Suprapubic skin (tissue), 4 donors: ENCODE measurements around the gene ACKR3. TPM values are rescaled to one million over a fixed set of nuclear protein-coding genes. Genes with fewer than 3 reads are reported as not detected.

ENCODE experiments used
- DNase-seq, 2 donors: peaks; one replicate each; pipeline ENCODE4 v3.0.0-alpha.2; 2019; ENCODE audit warnings: low spot score in 2 of 2
- H3K27ac ChIP-seq: fragments of 200-600 bp; sonication (generic); one replicate; pipeline ENCODE4 v1.5.1; 2019
- H3K27me3 ChIP-seq: fragments of 200-600 bp; sonication (generic); one replicate; pipeline ENCODE4 v1.5.1; 2019
- H3K36me3 ChIP-seq: fragments of 200-600 bp; sonication (generic); one replicate; pipeline ENCODE4 v1.5.1; 2019
- H3K4me1 ChIP-seq: fragments of 200-600 bp; sonication (generic); one replicate; pipeline ENCODE4 v1.5.1; 2019
- H3K4me3 ChIP-seq: fragments of 200-600 bp; sonication (generic); one replicate; pipeline ENCODE4 v1.5.1; 2019; ENCODE audit warnings: mild to moderate bottlenecking
- H3K9me3 ChIP-seq: fragments of 200-600 bp; sonication (generic); one replicate; pipeline ENCODE4 v1.5.1; 2019
- EP300 ChIP-seq: sonication (generic); formaldehyde crosslinking; IDR thresholded peaks from one replicate; pipeline ENCODE4 v1.6.1; 2017; ENCODE audit warnings: antibody characterized with exemption
- POLR2A ChIP-seq, 2 donors: fragments of 450-650 bp; IDR thresholded peaks; one replicate each; pipeline ENCODE4 v1.6.1; 2017; ENCODE audit warnings: antibody characterized with exemption in 2 of 2, mild to moderate bottlenecking in 2 of 2, moderate library complexity in 2 of 2
- POLR2AphosphoS5 ChIP-seq, 3 donors: sonication (generic); formaldehyde crosslinking; IDR thresholded peaks; one replicate each; pipeline ENCODE4 v1.6.1; 2017; ENCODE audit warnings: antibody characterized with exemption in 3 of 3
- WGBS: methylation state at CpG from one replicate; pipeline ENCODE4 v1.1.5; 2018; 5-methylcytosine and 5-hydroxymethylcytosine counted together
- total RNA-seq, 4 donors: library from RNA; depleted of rRNA; stranded (reverse); fragments of >200 nt; gene quantifications; one replicate each; pipeline ENCODE4 v1.1.0, GENCODE V29; 2016
- TF ChIP-seq, protein P1 (sequence below), 2 donors: fragments of 200-600 bp in 1 of 2; fragments of 450-650 bp in 1 of 2; sonication (generic) in 1 of 2; IDR thresholded peaks; one replicate each; pipeline ENCODE4 v1.5.1; 2016 to 2019; ENCODE audit warnings: antibody characterized with exemption in 2 of 2, mild to moderate bottlenecking in 1 of 2, moderate library complexity in 1 of 2

The ACKR3 gene
- total RNA-seq, 4 donors from 2014 or later = 15.8 to 51.5 (median 34.9) TPM

GRCh38 chr2:236535024-236535423 is 34.6 kb upstream of the ACKR3 start:
- WGBS = 51% methylated on average over 5 of the region's 5 CpGs
- no peaks in the 10 kb centered on the region for H3K27me3 ChIP-seq
- H3K4me1 ChIP-seq = no peaks in the 10 kb centered on the region
- no peak for DNase-seq
- H3K36me3 ChIP-seq = no peaks in the 10 kb centered on the region
- H3K27ac ChIP-seq = no peak overlapping the region
- no peaks in the 10 kb centered on the region for H3K9me3 ChIP-seq
- TF ChIP-seq, protein P1, sequence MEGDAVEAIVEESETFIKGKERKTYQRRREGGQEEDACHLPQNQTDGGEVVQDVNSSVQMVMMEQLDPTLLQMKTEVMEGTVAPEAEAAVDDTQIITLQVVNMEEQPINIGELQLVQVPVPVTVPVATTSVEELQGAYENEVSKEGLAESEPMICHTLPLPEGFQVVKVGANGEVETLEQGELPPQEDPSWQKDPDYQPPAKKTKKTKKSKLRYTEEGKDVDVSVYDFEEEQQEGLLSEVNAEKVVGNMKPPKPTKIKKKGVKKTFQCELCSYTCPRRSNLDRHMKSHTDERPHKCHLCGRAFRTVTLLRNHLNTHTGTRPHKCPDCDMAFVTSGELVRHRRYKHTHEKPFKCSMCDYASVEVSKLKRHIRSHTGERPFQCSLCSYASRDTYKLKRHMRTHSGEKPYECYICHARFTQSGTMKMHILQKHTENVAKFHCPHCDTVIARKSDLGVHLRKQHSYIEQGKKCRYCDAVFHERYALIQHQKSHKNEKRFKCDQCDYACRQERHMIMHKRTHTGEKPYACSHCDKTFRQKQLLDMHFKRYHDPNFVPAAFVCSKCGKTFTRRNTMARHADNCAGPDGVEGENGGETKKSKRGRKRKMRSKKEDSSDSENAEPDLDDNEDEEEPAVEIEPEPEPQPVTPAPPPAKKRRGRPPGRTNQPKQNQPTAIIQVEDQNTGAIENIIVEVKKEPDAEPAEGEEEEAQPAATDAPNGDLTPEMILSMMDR (IDR thresholded peaks at IDR 0.05) = no peak
- no peak overlapping the region for H3K4me3 ChIP-seq

- Histone ChIP-seq H3K4me3 (no peak overlapping the region), H3K9me3 (no peaks in the 10 kb centered on the region), H3K27ac (no peak overlapping the region), H3K27me3 (no peaks in the 10 kb centered on the region), H3K36me3 (no peaks in the 10 kb centered on the region), H3K4me1 (no peaks in the 10 kb centered on the region)
- TF ChIP-seq EP300 = no peak
- TF ChIP-seq POLR2A (IDR thresholded peaks at IDR 0.05) = no peak
- no peak for DNase-seq
- 87% methylated on average over 6 of the region's 6 CpGs for WGBS
These were observed 32.8 kb upstream of the ACKR3 start for GRCh38 chr2:236536727-236537398.

DNA sequence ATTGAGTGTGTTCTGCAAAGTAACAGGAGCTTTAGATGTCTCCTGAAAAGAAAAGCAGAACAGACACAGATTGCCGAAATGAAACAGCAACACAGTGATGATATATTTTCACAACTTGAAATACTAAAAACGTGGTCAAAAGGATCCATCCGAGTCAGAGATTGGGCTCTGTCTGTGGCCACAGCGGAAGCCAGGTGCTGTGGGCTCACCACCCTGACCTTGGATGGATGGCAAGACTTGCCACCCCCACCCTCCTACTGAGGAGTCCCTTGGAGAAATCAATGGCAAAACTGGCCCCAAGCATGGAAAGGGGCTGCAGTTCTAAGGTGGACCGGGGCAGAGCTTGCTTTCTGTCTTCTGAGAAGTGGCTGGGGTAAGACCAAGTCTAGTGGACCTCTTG is 31.4 kb upstream of the ACKR3 start:
- H3K27me3 ChIP-seq = no peaks in the 10 kb centered on the region
- TF ChIP-seq POLR2A (IDR thresholded peaks at IDR 0.05) (no peak), EP300 (no peak), POLR2AphosphoS5 (IDR thresholded peaks at IDR 0.05) (no peak)
- TF ChIP-seq, protein P1 (IDR thresholded peaks at IDR 0.05) = no peak
- DNase-seq = no peak
- H3K9me3 ChIP-seq = no peaks in the 10 kb centered on the region
- H3K36me3 ChIP-seq = no peaks in the 10 kb centered on the region
- H3K4me1 ChIP-seq = no peaks in the 10 kb centered on the region
- no peak overlapping the region for H3K27ac ChIP-seq
- WGBS = 62% methylated on average over 5 of the region's 5 CpGs
- no peak overlapping the region for H3K4me3 ChIP-seq

GRCh38 chr2:236541008-236541562 is 28.5 kb upstream of the ACKR3 start:
- no peak overlapping the region for H3K27ac ChIP-seq
- 78% methylated on average over 4 of the region's 4 CpGs for WGBS
- no peaks in the 10 kb centered on the region for H3K27me3 ChIP-seq
- H3K4me1 ChIP-seq = no peaks in the 10 kb centered on the region
- DNase-seq = no peak
- no peak overlapping the region for H3K4me3 ChIP-seq
- H3K9me3 ChIP-seq = no peaks in the 10 kb centered on the region
- TF ChIP-seq, protein P1 (IDR thresholded peaks at IDR 0.05) = no peak
- TF ChIP-seq POLR2A (IDR thresholded peaks at IDR 0.05) (no peak), POLR2AphosphoS5 (IDR thresholded peaks at IDR 0.05) (no peak), EP300 (no peak)
- no peaks in the 10 kb centered on the region for H3K36me3 ChIP-seq

DNA sequence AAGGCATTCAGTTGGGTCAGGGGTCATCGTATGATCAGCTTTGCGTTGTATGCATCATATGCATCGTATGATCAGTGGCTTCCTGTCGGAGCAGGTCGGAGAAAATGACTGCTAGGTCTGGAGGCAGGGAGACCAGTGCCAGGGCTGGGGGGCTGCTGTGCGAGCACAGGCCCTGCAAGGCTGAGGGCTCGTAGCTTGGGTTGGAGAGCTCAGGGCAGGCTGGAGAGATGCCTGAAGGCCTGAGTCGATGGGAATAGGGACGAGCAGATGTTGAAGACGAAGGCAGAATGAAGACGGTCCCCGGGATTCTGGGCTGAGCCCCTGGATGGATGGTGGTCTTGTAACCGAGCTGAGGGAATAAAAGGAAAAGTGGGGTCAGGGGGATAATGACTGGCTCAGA is 25.3 kb upstream of the ACKR3 start:
- Histone ChIP-seq H3K9me3 (no peaks in the 10 kb centered on the region), H3K27me3 (no peaks in the 10 kb centered on the region), H3K27ac (no peak overlapping the region), H3K4me3 (no peak overlapping the region), H3K36me3 (no peaks in the 10 kb centered on the region), H3K4me1 (no peaks in the 10 kb centered on the region)
- TF ChIP-seq POLR2A (IDR thresholded peaks at IDR 0.05) (no peak), POLR2AphosphoS5 (IDR thresholded peaks at IDR 0.05) (no peak), EP300 (no peak)
- TF ChIP-seq, protein P1 (IDR thresholded peaks at IDR 0.05) = no peak
- 97% methylated on average over 13 of the region's 13 CpGs for WGBS
- DNase-seq = no peak

DNA sequence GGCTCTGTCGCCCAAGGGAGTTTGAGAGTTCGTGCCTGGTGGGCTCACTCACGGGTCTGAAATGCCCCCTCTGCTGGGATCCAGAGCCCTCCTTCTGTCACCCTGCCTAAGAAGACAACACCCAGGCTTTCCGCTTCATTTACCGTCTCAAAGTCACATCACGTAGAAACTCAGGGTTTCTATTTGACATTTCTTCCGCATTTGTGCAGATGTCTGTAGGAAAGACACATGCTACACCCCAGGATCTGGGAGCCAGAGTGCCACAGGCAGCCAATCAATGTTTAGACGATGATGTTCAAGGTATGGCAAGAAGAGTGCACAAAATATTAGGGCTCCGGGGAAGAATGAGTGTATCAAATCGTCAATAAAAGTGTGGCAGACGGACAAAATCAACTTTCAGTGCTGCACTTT is 24.4 kb upstream of the ACKR3 start:
- H3K27me3 ChIP-seq = no peaks in the 10 kb centered on the region
- no peaks in the 10 kb centered on the region for H3K36me3 ChIP-seq
- no peak for TF ChIP-seq EP300
- TF ChIP-seq, protein P1 (IDR thresholded peaks at IDR 0.05) = no peak
- no peak for TF ChIP-seq POLR2A (IDR thresholded peaks at IDR 0.05)
- no peak for TF ChIP-seq POLR2AphosphoS5 (IDR thresholded peaks at IDR 0.05)
- no peaks in the 10 kb centered on the region for H3K9me3 ChIP-seq
- H3K27ac ChIP-seq = no peak overlapping the region
- no peak overlapping the region for H3K4me3 ChIP-seq
- H3K4me1 ChIP-seq = no peaks in the 10 kb centered on the region
- no peak for DNase-seq
- 91% methylated on average over 11 of the region's 11 CpGs for WGBS
